ENCODE measurements around the gene OBSCN. TPM values are rescaled to one million over a fixed set of nuclear protein-coding genes. Genes with fewer than 3 reads are reported as not detected.

Gene OBSCN
- total RNA-seq, 1 donor from 2014 or later, result 25.7 TPM

GRCh38 chr1:228312136-228312764 lies 104.4 kb downstream of the OBSCN start:
- no peak for DNase-seq
- Mint-ChIP-seq H3K4me3 (ENCODE audit: unreplicated experiment) (no peak overlapping the region), H3K4me1 (ENCODE audit: low read depth, unreplicated experiment) (no peaks in the 10 kb centered on the region), H3K9me3 (ENCODE audit: unreplicated experiment) (peaks cover 4% of the 10 kb centered on the region), H3K36me3 (ENCODE audit: unreplicated experiment) (peaks cover 8% of the 10 kb centered on the region), H3K27me3 (ENCODE audit: unreplicated experiment) (peaks cover 5% of the 10 kb centered on the region), H3K27ac (ENCODE audit: unreplicated experiment) (no peak overlapping the region)
- no peak for TF ChIP-seq CTCF (IDR thresholded peaks at IDR 0.05; ENCODE audit: partially characterized antibody, unreplicated experiment)

GRCh38 chr1:228313536-228314277 lies 105.9 kb downstream of the OBSCN start:
- H3K27me3 Mint-ChIP-seq (ENCODE audit: unreplicated experiment), result peaks cover under 1% of the 10 kb centered on the region
- H3K4me3 Mint-ChIP-seq (ENCODE audit: unreplicated experiment), result no peak overlapping the region
- peaks cover 5% of the 10 kb centered on the region for H3K36me3 Mint-ChIP-seq (ENCODE audit: unreplicated experiment)
- H3K27ac Mint-ChIP-seq (ENCODE audit: unreplicated experiment), result no peak overlapping the region
- TF ChIP-seq CTCF (IDR thresholded peaks at IDR 0.05; ENCODE audit: partially characterized antibody, unreplicated experiment), result no peak
- no peak for DNase-seq
- H3K9me3 Mint-ChIP-seq (ENCODE audit: unreplicated experiment), result peaks cover 1% of the 10 kb centered on the region
- no peaks in the 10 kb centered on the region for H3K4me1 Mint-ChIP-seq (ENCODE audit: low read depth, unreplicated experiment)

- Mint-ChIP-seq H3K9me3 (ENCODE audit: unreplicated experiment) (peaks cover 1% of the 10 kb centered on the region), H3K36me3 (ENCODE audit: unreplicated experiment) (peaks cover 4% of the 10 kb centered on the region), H3K27ac (ENCODE audit: unreplicated experiment) (no peak overlapping the region), H3K4me1 (ENCODE audit: low read depth, unreplicated experiment) (no peaks in the 10 kb centered on the region), H3K4me3 (ENCODE audit: unreplicated experiment) (no peak overlapping the region), H3K27me3 (ENCODE audit: unreplicated experiment) (no peaks in the 10 kb centered on the region)
- DNase-seq, result no peak
- TF ChIP-seq CTCF (IDR thresholded peaks at IDR 0.05; ENCODE audit: partially characterized antibody, unreplicated experiment), result no peak
Observed at GRCh38 chr1:228314315-228314657, 106.4 kb downstream of the OBSCN start.

GRCh38 chr1:228314658-228315483 lies 107.0 kb downstream of the OBSCN start:
- Mint-ChIP-seq H3K9me3 (ENCODE audit: unreplicated experiment) (peaks cover 1% of the 10 kb centered on the region), H3K4me1 (ENCODE audit: low read depth, unreplicated experiment) (no peaks in the 10 kb centered on the region), H3K4me3 (ENCODE audit: unreplicated experiment) (no peak overlapping the region), H3K36me3 (ENCODE audit: unreplicated experiment) (peaks cover 4% of the 10 kb centered on the region), H3K27me3 (ENCODE audit: unreplicated experiment) (no peaks in the 10 kb centered on the region), H3K27ac (ENCODE audit: unreplicated experiment) (no peak overlapping the region)
- no peak for TF ChIP-seq CTCF (IDR thresholded peaks at IDR 0.05; ENCODE audit: partially characterized antibody, unreplicated experiment)
- DNase-seq, result no peak

Measured in glutamatergic neuron (in vitro differentiated cells).